ENCODE data around the gene SP110. TPM values are rescaled to one million over a fixed set of nuclear protein-coding genes. Genes with fewer than 3 reads are reported as not detected.

The SP110 gene
- total and polyA plus RNA-seq, 2 of the 4 experiments (the other 2 are of a cell fraction) = 9.3 to 10.2 TPM

GRCh38 chr2:230158468-230158867 is 61.3 kb downstream of the SP110 start:
- H2BK20ac ChIP-seq (ENCODE audit: low read depth, low read length) = no peak overlapping the region
- no peak overlapping the region for H3K4me2 ChIP-seq (ENCODE audit: low read depth, low read length)
- no peaks in the 10 kb centered on the region for H3K9me3 ChIP-seq (ENCODE audit: control insufficient read depth, insufficient read depth, low read length)
- H2BK5ac ChIP-seq (ENCODE audit: low read depth, low read length, poor library complexity, severe bottlenecking) = no peak overlapping the region
- TF ChIP-seq ELK1 (IDR thresholded peaks at IDR 0.05; ENCODE audit: borderline replicate concordance, low read depth, low read length) = no peak
- TF ChIP-seq MAZ (IDR thresholded peaks at IDR 0.05; ENCODE audit: borderline replicate concordance, low read depth, low read length) = no peak
- no peak for TF ChIP-seq MXI1 (IDR thresholded peaks at IDR 0.05; ENCODE audit: borderline replicate concordance, low read depth, low read length)
- no peak for TF ChIP-seq RCOR1 (IDR thresholded peaks at IDR 0.05; ENCODE audit: insufficient replicate concordance, low read length)
- TF ChIP-seq, protein P1, sequence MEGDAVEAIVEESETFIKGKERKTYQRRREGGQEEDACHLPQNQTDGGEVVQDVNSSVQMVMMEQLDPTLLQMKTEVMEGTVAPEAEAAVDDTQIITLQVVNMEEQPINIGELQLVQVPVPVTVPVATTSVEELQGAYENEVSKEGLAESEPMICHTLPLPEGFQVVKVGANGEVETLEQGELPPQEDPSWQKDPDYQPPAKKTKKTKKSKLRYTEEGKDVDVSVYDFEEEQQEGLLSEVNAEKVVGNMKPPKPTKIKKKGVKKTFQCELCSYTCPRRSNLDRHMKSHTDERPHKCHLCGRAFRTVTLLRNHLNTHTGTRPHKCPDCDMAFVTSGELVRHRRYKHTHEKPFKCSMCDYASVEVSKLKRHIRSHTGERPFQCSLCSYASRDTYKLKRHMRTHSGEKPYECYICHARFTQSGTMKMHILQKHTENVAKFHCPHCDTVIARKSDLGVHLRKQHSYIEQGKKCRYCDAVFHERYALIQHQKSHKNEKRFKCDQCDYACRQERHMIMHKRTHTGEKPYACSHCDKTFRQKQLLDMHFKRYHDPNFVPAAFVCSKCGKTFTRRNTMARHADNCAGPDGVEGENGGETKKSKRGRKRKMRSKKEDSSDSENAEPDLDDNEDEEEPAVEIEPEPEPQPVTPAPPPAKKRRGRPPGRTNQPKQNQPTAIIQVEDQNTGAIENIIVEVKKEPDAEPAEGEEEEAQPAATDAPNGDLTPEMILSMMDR (conservative IDR thresholded peaks at IDR 0.05; ENCODE audit: low read depth, low read length) = no peak
- intact Hi-C loops (cut with micrococcal nuclease) (no loop called here), in situ Hi-C loops (cut with MboI; ENCODE audit: low sequenced_read_pairs) (loop anchor here (25.0 kb wide), 1 partner anchor 346 kb away; no protein-coding TSS in a partner anchor), dilution Hi-C loops (cut with HindIII; ENCODE audit: low sequenced_read_pairs, unreplicated experiment) (no loop called here)
- H3K23ac ChIP-seq (ENCODE audit: low read depth, low read length) = no peak overlapping the region
- ATAC-seq (ENCODE audit: low read depth) = no peak
- 100% methylated on average over 2 of the region's 5 CpGs; no CpG with 5 or more reads in 1 of the 2 experiments for WGBS, 2 experiments (ENCODE audit: extremely low coverage in 2 of 2, insufficient read length in 1 of 2)
- no peak overlapping the region for H2AK9ac ChIP-seq (replicated peaks; ENCODE audit: low read depth, low read length, poor library complexity)
- no peak overlapping the region for H3K18ac ChIP-seq (ENCODE audit: low read depth, low read length)
- H3K27me3 ChIP-seq (ENCODE audit: control insufficient read depth, insufficient read depth, low read length) = no peaks in the 10 kb centered on the region
- no peak overlapping the region for H2BK120ac ChIP-seq (ENCODE audit: low read depth, low read length)
- H3K4me1 ChIP-seq (ENCODE audit: control insufficient read depth, insufficient read depth, low read length) = no peaks in the 10 kb centered on the region
- CTCF ChIA-PET = interaction anchor here (0.9 kb wide), 1 partner anchor 30 kb away, joined by 3 read pairs; no protein-coding TSS in a partner anchor
- H3K56ac ChIP-seq (ENCODE audit: extremely low read depth, insufficient read depth, low read length) = no peak overlapping the region
- H4K20me1 ChIP-seq (ENCODE audit: insufficient read depth, low read length) = no peaks in the 10 kb centered on the region
- no peak overlapping the region for H3K9ac ChIP-seq (ENCODE audit: low read depth, low read length)
- no peak overlapping the region for H2BK15ac ChIP-seq (ENCODE audit: low read depth, low read length)
- H2AFZ ChIP-seq (replicated peaks; ENCODE audit: low read length, poor library complexity) = no peak overlapping the region
- H2AK5ac ChIP-seq (ENCODE audit: low read depth, low read length) = no peak overlapping the region
- H3K9me1 ChIP-seq (ENCODE audit: insufficient read depth, low read length) = no peaks in the 10 kb centered on the region
- no peak overlapping the region for H4K8ac ChIP-seq (ENCODE audit: low read depth in 2 of 2, low read length in 2 of 2)
- no peak overlapping the region for H3K27ac ChIP-seq (ENCODE audit: insufficient read depth, low read length)
- no peaks in the 10 kb centered on the region for H3K36me3 ChIP-seq (ENCODE audit: control insufficient read depth, insufficient read depth, low read length)
- no peak for DNase-seq
- BruUV-seq (replicated peaks) = no TSS peak
- H3K4me3 ChIP-seq (ENCODE audit: insufficient read depth, low read depth, low read length) = no peak overlapping the region
- POLR2A ChIA-PET (ENCODE audit: unreplicated experiment) = no interaction called here
- H4K91ac ChIP-seq (ENCODE audit: insufficient read depth, low read depth, low read length) = no peak overlapping the region
- H4K5ac ChIP-seq (ENCODE audit: low read depth, low read length) = no peak overlapping the region
- H3K14ac ChIP-seq (replicated peaks; ENCODE audit: low read depth, low read length) = no peak overlapping the region
- H3K79me1 ChIP-seq (ENCODE audit: low read depth in 1 of 2, low read length in 2 of 2) = no peaks in the 10 kb centered on the region
- no peak overlapping the region for H3K4ac ChIP-seq (ENCODE audit: low read depth, low read length)
